ENCODE results near the gene IL16. TPM values are rescaled to one million over a fixed set of nuclear protein-coding genes. Genes with fewer than 3 reads are reported as not detected.

The IL16 gene
- total RNA-seq, 1 donor from 2014 or later, result 0.79 TPM

- Histone ChIP-seq H3K36me3 (ENCODE audit: control insufficient read depth, insufficient read depth, low read length) (peaks cover 15% of the 10 kb centered on the region), H3K27me3 (ENCODE audit: control insufficient read depth, insufficient read depth, low read length) (no peaks in the 10 kb centered on the region), H3K4me3 (ENCODE audit: low read depth, low read length) (no peak overlapping the region)
- TF ChIP-seq CTCF (IDR thresholded peaks at IDR 0.05; ENCODE audit: insufficient read depth, low read length, severe bottlenecking), result no peak
- FAIRE-seq (no peak), DNase-seq (ENCODE audit: low read depth) (no peak)
Observed at GRCh38 chr15:81310480-81310879, 113.8 kb downstream of the IL16 start.

- DNase-seq (ENCODE audit: low read depth) (no peak), FAIRE-seq (no peak)
- Histone ChIP-seq H3K4me3 (ENCODE audit: low read depth, low read length) (no peak overlapping the region), H3K27me3 (ENCODE audit: control insufficient read depth, insufficient read depth, low read length) (no peaks in the 10 kb centered on the region), H3K36me3 (ENCODE audit: control insufficient read depth, insufficient read depth, low read length) (peaks cover 17% of the 10 kb centered on the region)
- TF ChIP-seq CTCF (IDR thresholded peaks at IDR 0.05; ENCODE audit: insufficient read depth, low read length, severe bottlenecking), result no peak
Observed at GRCh38 chr15:81311752-81312464, 115.2 kb downstream of the IL16 start.

GRCh38 chr15:81312790-81313543, 116.3 kb downstream of the IL16 start:
- FAIRE-seq (peak; percentile 100), DNase-seq (ENCODE audit: low read depth) (peak; percentile 99)
- Histone ChIP-seq H3K4me3 (ENCODE audit: low read depth, low read length) (no peak overlapping the region), H3K36me3 (ENCODE audit: control insufficient read depth, insufficient read depth, low read length) (peaks cover 23% of the 10 kb centered on the region), H3K27me3 (ENCODE audit: control insufficient read depth, insufficient read depth, low read length) (no peaks in the 10 kb centered on the region)
- TF ChIP-seq CTCF (IDR thresholded peaks at IDR 0.05; ENCODE audit: insufficient read depth, low read length, severe bottlenecking), result no peak

GRCh38 chr15:81313686-81314085, 117.0 kb downstream of the IL16 start:
- peak; percentile 80 for DNase-seq (ENCODE audit: low read depth)

GRCh38 chr15:81314378-81314777, 117.7 kb downstream of the IL16 start:
- H3K27me3 ChIP-seq (ENCODE audit: control insufficient read depth, insufficient read depth, low read length), result no peaks in the 10 kb centered on the region
- peaks cover 34% of the 10 kb centered on the region for H3K36me3 ChIP-seq (ENCODE audit: control insufficient read depth, insufficient read depth, low read length)
- DNase-seq (ENCODE audit: low read depth), result no peak
- FAIRE-seq, result no peak
- TF ChIP-seq CTCF (IDR thresholded peaks at IDR 0.05; ENCODE audit: insufficient read depth, low read length, severe bottlenecking), result no peak
- H3K4me3 ChIP-seq (ENCODE audit: low read depth, low read length), result no peak overlapping the region

More at GRCh38 chr15:81313686-81314085, 117.0 kb downstream of the IL16 start:
- Histone ChIP-seq H3K27me3 (ENCODE audit: control insufficient read depth, insufficient read depth, low read length) (no peaks in the 10 kb centered on the region), H3K36me3 (ENCODE audit: control insufficient read depth, insufficient read depth, low read length) (peaks cover 28% of the 10 kb centered on the region), H3K4me3 (ENCODE audit: low read depth, low read length) (no peak overlapping the region)
- no peak for TF ChIP-seq CTCF (IDR thresholded peaks at IDR 0.05; ENCODE audit: insufficient read depth, low read length, severe bottlenecking)
- no peak for FAIRE-seq

Measured in bronchial epithelial cell (primary cell).